LNCaP clone FGC (cell line): ENCODE data around the gene LRP11.

Experiments
- DNase-seq: peaks from one replicate; pipeline ENCODE4 v3.0.0-alpha.2; 2011; ENCODE audit warnings: low read depth
- H3K4me3 ChIP-seq: 2 replicates; pipeline ENCODE4 v1.5.1; 2011; ENCODE audit warnings: mild to moderate bottlenecking, low read depth, low read length, control low read depth
- TF ChIP-seq, protein P1 (sequence below): IDR thresholded peaks from 2 replicates; pipeline ENCODE4 v1.5.1; 2012; ENCODE audit warnings: mild to moderate bottlenecking; ENCODE audit not compliant: control insufficient read depth, insufficient read depth; ENCODE audit errors: extremely low read depth

LRP11 gene

GRCh38 chr6:149907317-149907716 is 43.2 kb upstream of the LRP11 start:
- TF ChIP-seq, protein P1, sequence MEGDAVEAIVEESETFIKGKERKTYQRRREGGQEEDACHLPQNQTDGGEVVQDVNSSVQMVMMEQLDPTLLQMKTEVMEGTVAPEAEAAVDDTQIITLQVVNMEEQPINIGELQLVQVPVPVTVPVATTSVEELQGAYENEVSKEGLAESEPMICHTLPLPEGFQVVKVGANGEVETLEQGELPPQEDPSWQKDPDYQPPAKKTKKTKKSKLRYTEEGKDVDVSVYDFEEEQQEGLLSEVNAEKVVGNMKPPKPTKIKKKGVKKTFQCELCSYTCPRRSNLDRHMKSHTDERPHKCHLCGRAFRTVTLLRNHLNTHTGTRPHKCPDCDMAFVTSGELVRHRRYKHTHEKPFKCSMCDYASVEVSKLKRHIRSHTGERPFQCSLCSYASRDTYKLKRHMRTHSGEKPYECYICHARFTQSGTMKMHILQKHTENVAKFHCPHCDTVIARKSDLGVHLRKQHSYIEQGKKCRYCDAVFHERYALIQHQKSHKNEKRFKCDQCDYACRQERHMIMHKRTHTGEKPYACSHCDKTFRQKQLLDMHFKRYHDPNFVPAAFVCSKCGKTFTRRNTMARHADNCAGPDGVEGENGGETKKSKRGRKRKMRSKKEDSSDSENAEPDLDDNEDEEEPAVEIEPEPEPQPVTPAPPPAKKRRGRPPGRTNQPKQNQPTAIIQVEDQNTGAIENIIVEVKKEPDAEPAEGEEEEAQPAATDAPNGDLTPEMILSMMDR = no peak
- H3K4me3 ChIP-seq = no peak overlapping the region
- no peak for DNase-seq

DNA sequence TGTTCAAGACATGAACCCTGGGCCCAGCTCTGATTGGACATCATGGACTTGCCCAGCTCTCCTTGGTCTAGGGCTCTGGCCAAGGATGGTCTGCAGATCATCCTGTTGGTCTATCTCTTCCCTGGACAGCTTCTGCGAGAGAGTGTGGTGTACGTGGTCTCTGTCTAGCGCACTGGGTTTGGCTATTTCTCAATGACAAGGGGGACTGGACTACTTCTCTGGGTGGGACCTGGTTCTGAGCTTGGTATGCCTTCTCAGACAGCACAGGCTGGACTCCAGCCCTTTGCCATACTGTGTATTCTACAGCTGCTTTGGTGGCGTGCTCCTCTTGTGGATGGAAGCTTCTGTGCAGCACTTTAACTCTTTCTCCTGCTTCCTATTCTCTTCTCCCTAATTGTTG is 42.2 kb upstream of the LRP11 start:
- TF ChIP-seq, protein P1 = no peak
- H3K4me3 ChIP-seq = no peak overlapping the region
- no peak for DNase-seq

DNA sequence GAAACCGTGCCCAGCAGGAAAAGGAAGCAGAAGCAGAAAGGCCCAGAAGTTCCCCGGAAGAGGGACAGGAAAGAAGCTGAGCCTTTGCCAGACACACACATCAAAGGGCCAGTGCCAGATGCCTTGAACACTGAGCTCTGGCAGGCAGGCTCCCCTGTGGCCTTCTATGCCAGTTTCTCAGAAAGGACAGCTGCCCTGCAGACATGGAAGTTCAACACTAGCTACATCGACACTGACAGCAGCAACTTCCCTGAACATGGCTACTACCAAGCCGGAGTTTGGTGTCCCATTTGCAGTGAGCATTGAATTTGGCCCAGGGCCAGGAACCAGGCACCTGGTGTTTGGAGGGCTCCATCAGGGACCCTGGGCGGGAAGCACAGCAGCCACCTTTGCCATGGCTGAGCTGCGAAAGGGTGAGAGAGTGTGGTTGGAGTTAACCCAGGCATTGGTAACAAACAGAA is 41.8 kb upstream of the LRP11 start:
- H3K4me3 ChIP-seq = no peak overlapping the region
- no peak for DNase-seq
- TF ChIP-seq, protein P1 = no peak

- H3K4me3 ChIP-seq = no peak overlapping the region
- no peak for DNase-seq
- TF ChIP-seq, protein P1 = no peak
Measured at GRCh38 chr6:149905371-149905910, 41.3 kb upstream of the LRP11 start.

DNA sequence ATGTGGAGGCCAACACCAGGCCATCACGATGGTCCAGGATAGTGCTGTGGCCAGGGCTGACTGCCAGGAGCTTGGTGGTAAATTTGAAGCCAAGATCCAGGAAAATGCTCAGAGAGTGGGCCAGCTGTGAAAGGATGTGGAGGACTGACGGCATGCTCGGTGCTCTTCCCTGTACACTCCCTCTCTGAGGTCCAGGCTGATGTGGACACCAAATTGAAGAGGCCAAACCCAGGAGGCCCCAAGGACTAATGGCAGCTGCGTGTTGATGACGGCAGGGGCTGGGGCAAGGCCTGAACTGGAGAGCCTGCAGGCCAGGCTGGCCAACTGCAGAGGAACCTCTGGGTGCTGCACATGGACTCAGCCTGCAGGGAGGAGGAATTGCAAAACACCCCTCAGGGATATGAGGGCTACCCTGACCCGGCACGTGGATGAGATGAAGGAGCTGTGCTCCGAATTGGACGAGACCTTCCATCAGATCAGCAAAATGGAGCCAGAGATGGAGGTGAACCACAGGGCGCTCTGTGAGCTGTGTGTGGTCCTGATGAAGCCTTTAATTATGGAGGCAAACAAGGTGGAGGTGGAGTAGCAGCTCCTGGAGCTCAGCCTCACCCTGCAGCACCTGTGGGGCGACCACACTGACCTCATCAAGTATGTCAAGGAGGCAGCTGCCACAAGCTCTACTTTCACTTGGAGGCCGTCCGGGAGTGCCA is 40.7 kb upstream of the LRP11 start:
- TF ChIP-seq, protein P1 = no peak
- no peak for DNase-seq
- H3K4me3 ChIP-seq = no peak overlapping the region

GRCh38 chr6:149903938-149904611 is 39.9 kb upstream of the LRP11 start:
- TF ChIP-seq, protein P1 = no peak
- no peak for DNase-seq
- H3K4me3 ChIP-seq = no peak overlapping the region
